RWPE1 (cell line): ENCODE results near the gene LRRC2.

ENCODE experiments used
- CTCF ChIA-PET: fragments of 350-600 bp; sonication (Branson Sonifier 250); formaldehyde crosslinking; extraction: SDS; loops from one replicate; lab custom pipeline; 2021; lab: Yijun Ruan, JAX
- POLR2A ChIA-PET: fragments of 400-600 bp; formaldehyde crosslinking; extraction: SDS; loops from one replicate; lab custom pipeline; 2020; ENCODE audit warnings: antibody characterized with exemption; ENCODE audit not compliant: low non-redundant PET; lab: Yijun Ruan, JAX
- DNase-seq: peaks from one replicate; pipeline ENCODE4 v3.0.0; 2012; ENCODE audit warnings: low spot score
- H3K27ac ChIP-seq: fragments of 450-650 bp; 2 replicates; pipeline ENCODE4 v1.5.1; 2017
- TF ChIP-seq, protein P1 (sequence below): fragments of 450-650 bp; conservative IDR thresholded peaks from 2 replicates; pipeline ENCODE4 v1.5.1; 2017; ENCODE audit warnings: low read depth, mild to moderate bottlenecking

The LRRC2 gene

DNA sequence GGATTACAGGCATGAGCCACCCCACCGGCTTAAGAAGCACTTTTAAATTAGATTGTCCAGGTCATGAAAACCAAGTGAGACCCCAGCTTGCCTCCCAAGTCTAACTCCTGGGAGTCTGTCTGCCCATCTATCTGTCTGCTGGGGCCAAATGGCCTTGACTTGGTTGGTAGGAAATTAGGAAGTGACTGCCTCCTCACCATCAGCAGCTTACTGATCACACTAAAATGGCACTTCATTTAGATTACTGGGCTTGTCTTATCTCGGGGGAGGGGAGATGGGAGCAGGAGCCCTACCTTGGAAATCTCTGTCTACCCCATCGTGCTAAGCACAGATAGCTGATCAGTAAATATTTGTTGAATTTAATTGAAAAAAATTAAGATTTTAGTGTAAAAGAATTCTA, 5.6 kb upstream of the LRRC2 start:
- no peak overlapping the region for H3K27ac ChIP-seq
- no peak for DNase-seq
- POLR2A ChIA-PET: interaction anchor here (0.6 kb wide), 1 partner anchor 185 kb away, joined by 3 read pairs; no protein-coding TSS in a partner anchor
- CTCF ChIA-PET: no interaction called here
- TF ChIP-seq, protein P1, sequence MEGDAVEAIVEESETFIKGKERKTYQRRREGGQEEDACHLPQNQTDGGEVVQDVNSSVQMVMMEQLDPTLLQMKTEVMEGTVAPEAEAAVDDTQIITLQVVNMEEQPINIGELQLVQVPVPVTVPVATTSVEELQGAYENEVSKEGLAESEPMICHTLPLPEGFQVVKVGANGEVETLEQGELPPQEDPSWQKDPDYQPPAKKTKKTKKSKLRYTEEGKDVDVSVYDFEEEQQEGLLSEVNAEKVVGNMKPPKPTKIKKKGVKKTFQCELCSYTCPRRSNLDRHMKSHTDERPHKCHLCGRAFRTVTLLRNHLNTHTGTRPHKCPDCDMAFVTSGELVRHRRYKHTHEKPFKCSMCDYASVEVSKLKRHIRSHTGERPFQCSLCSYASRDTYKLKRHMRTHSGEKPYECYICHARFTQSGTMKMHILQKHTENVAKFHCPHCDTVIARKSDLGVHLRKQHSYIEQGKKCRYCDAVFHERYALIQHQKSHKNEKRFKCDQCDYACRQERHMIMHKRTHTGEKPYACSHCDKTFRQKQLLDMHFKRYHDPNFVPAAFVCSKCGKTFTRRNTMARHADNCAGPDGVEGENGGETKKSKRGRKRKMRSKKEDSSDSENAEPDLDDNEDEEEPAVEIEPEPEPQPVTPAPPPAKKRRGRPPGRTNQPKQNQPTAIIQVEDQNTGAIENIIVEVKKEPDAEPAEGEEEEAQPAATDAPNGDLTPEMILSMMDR: no peak

GRCh38 chr3:46565607-46566039, 479 bp downstream of the LRRC2 start:
- CTCF ChIA-PET: interaction anchor here (1.2 to 1.8 kb wide), 2 partner anchors 77 to 95 kb away, joined by 3 to 4 read pairs; no protein-coding TSS in a partner anchor
- POLR2A ChIA-PET: no interaction called here
- H3K27ac ChIP-seq: no peak overlapping the region; the same call in 1 of the 2 replicates
- no peak for DNase-seq
- TF ChIP-seq, protein P1: no peak

DNA sequence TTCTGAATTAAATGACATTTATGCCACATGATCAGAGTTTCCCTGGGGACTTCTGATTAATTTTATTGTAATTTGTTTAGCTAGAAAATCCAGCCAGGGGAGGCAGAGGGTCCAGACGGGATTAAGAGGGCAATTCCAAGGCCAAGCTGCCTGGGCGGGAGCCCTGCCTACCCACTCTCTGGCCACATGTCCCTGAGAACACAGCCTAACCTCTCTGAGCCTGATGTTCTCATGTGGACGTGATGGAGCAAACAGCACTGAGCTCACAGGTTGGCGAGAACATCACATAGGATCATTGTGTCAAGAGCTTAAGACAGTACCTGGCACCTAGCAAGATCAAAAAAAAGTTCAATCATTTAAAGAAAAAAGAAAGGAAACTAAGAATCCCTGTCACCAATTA, 1.0 kb downstream of the LRRC2 start:
- CTCF ChIA-PET: interaction anchor here (0.6 to 1.8 kb wide), 4 partner anchors 36 to 680 kb away, joined by 3 to 4 read pairs (median 3); no protein-coding TSS in a partner anchor
- no peak for DNase-seq
- H3K27ac ChIP-seq: no peak overlapping the region
- POLR2A ChIA-PET: no interaction called here
- TF ChIP-seq, protein P1: no peak

DNA sequence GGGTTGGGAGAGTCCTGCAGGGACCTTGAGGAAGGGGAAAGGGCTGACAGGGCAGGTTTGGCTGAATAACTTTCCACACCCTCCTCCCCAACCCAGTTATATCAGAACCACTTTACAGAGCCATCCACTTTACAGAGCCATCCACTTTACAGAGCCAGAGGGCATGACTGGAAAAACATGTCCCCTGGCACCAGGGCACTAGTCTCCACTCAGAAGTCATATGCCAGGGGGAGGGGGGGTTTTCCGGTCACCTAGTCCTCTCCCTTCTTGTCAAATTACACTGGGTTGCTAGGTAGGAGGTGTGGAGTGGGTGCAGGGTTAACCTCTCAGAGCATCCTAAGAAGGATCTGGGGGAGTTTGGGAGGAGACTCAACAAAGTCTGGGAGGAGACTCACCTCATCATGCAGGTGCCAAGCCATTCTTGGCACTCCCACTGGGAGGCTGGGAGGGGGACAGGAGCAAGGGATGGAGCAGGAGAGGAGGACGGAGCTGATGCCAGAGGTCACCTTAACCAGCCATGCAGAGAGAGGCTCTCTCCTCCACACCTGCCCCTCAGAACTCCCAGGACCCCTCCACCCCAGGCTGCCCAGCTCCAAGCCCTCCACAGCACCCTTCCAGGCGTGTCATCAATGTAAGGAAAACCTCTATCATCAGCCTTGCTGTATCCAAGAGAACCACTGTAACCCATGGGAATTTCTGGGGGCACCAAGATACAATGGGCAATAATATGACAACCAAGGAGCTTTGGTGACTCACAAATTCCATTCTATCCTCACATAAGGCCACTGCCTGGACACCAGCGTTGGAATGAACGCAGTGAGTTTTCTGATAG, 1.7 kb downstream of the LRRC2 start:
- ChIA-PET POLR2A (no interaction called here), CTCF (interaction anchor here (0.6 to 1.8 kb wide), 4 partner anchors 35 to 680 kb away, joined by 3 to 4 read pairs (median 3); no protein-coding TSS in a partner anchor)
- DNase-seq: no peak
- TF ChIP-seq, protein P1: no peak
- no peak overlapping the region for H3K27ac ChIP-seq

DNA sequence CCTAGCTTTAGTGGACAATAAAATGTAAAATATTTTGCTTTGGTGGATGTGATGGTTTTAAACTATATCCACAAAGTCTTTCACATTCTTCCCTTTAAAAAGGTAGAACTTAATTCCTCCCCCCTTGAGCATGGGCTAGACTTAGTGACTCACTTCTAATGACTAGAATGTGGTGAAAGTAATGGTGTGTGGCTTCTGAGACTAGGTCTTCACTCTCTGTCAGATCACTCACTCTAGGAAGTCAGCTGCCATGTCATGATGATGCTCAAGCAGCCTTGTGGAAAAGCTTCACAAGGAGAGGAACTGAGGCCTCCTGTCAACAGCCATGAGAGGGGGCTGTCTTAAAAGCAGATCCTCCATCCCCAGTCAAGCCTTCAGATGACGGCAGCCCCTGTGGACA, 4.2 kb downstream of the LRRC2 start:
- no peak overlapping the region for H3K27ac ChIP-seq
- POLR2A ChIA-PET: no interaction called here
- TF ChIP-seq, protein P1: no peak
- no peak for DNase-seq
- CTCF ChIA-PET: no interaction called here

DNA sequence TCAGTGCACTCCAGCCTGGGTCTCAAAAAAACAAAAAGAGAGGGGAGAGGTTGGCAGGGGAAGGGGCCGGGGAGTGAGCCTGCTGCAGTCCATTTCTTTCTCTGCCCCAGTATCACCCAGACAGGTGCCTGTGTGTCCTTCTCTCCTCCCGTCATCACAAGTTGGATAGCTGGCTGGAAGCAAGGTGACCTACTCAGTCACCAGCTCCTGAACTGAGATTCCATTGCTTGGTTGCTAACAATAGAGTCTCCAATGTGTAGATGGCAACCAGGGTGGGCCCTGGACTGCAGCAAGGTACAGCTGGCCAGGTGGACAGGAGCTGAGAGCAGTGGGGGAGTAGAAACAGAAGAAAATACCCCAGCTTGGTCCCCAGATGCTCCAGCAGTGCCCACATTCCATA, 4.6 kb downstream of the LRRC2 start:
- CTCF ChIA-PET: no interaction called here
- TF ChIP-seq, protein P1: no peak
- H3K27ac ChIP-seq: no peak overlapping the region
- no peak for DNase-seq
- POLR2A ChIA-PET: no interaction called here
